NOMO-1 treated with dmso at 0.1 percent for 144 hours (cell line): ENCODE results near the gene USP10.
A peak's percentile ranks its signal among the peaks of the same experiment; 100 is the strongest.

Source experiments
- DNase-seq: peaks from one replicate; lab custom pipeline; 2025; ENCODE audit not compliant: unreplicated experiment; lab: John Stamatoyannopoulos, UW

The USP10 gene

DNA sequence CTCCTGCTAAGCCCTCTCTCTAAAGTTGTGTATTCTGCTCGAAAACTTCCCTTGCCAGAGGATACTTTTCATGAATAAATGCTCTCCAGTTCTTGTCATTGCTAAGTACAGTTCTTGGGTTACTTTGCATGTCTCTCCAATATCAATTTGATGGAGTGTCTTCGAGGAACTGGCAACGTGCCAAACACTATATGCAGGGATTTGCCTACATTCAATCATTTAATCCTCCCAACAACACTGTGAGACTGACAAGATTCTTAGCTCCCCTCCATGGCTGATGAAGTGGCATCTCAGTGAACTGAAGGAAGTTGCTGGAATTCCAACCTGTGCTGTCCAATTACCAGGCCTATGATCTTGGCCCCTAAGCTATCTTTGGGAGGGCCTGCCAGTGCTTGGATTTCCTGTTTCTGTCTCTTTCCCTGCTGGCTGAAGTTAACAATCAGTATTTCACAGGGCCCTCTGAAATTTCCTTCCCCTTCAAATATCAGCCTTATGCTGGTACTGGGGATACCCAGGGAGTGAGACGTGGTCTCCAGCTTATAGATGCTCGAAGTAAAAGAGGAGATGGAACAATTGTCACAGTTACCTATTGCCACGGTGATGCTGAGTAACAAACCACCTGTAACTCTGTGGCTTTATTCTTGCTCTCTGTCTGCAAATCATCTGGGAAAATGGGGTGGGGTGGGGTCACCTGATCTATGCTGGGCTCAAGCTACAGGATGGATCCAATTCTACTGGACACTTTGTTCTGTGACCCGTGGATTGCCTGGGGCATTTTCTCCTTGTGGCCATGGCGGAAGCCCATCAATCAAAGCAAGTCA, 100.6 kb downstream of the USP10 start:
- no peak for DNase-seq

DNA sequence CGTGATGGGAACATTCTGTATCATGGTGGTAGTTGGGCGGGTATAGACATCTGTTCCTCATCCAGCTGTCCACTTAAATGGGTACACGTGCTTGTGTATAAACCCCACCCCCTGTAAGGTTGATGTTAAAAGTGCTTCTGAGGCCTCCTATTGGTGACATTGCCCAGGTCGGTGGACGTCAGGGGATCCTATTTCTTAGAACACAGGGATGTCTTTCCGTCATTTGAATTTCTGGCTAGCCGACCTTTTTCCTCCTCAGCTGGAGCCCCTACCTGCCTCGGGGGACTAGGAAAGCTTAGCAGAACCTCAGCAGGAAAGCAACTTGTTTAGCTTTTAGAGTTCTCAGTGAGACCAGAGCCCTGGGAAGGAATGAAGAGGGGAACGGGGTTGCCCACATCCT, 103.3 kb downstream of the USP10 start:
- no peak for DNase-seq

DNA sequence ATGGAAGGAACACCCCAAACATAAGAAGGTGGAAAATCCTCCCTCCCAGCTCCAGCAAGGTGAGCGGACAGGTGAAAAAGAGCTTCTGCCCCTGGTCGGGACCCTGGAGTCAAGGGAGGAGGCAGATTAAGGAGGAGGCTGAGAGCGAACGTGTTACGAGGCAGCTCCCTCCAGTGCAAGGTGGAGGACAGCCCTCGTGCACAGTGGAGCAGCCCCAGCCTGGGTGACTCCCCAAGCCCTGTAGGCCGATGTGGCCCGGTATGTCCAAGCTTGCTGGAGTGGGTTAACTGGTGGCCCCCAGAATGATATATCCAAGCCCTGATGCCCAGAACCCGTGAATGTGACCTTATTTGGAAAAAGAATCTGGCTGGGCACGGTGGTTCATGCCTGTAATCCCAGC, 104.5 kb downstream of the USP10 start:
- DNase-seq = no peak

DNA sequence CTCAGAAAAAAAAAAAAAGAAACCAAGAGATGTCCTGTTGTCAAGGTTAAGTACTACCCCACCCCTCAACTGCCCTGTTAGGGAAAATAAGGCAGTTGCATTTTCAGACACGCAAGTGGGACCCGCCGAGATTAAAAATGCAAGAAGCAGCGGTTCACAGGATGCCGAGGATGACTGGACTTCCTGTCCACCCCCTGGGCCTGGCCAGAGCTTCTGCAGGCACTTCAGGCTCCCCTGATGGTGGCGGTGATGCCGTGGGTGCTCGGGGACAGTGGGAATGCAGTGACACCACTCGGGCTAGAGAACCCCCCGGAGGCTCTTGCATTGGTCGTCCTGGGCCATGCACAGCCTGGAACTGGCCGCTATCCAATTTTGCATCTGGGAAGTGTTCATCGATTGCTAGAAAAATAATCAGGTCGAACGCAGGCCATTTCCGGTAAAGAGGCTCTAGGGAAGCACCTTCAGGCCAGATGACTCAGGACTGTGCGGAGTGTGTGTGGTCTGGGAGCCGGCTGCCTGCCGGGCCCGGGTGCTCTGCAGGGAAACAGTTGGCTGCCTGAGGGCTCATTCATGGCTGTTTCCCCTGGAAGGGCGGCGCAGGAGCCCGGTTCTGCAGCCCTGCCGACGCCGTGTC, 106.6 kb downstream of the USP10 start:
- peak; percentile 95 for DNase-seq

DNA sequence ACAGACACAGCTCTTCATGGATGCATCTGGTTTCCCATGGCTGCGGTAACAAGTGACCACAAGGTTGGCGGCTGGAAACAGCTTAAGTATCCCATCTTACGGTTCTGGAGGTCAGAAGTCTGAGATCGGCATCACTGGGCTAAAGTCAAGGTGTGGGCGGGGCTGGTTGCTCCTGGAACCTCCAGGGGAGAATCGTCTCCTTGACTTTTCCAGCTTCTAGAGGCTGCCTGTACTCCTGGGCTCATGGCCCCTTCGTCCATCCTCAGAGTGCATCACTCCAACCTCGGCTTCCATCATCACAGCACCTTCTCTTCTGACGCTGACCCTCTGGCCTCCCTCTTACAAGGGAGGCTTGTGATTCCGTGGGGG, 107.1 kb downstream of the USP10 start:
- no peak for DNase-seq

DNA sequence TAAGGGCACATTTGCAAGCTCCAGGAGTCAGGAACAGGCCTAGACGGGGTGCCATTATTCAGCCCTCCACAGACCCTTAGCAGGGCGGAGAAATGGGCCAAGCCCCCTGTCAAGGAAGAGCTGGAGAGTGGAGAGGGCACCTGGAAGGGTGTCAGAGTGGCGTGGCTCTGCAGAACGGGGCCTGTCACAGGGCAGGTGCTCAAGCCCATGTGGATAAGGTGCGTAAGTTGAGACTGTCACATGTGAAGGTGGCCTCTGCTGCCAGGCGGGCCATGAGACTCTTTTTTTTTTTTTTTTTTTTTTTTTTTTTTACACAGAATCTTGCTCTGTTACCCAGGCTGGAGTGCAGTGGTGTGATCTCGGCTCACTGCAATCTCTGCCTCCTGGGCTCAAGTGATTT, 108.0 kb downstream of the USP10 start:
- no peak for DNase-seq

DNA sequence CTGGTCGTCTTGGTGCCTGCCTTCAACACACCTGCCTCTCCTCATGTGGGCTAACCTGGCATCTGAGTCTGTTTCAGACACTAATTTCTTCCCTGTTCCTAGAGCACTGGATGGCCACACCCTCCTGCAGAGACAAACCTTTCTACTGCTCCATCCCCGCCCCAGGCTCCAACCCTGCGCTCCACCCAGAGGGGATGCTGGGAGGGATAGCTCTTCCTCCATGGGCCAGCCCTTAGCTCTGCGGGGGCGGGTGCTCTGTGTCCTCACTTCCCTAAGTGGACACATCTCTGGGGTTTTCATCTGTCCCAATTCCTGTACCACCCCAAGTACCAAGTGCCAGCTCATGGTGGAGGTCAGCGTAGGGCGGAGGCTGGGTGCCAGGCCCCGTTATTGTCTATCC, 109.0 kb downstream of the USP10 start:
- DNase-seq = no peak

DNA sequence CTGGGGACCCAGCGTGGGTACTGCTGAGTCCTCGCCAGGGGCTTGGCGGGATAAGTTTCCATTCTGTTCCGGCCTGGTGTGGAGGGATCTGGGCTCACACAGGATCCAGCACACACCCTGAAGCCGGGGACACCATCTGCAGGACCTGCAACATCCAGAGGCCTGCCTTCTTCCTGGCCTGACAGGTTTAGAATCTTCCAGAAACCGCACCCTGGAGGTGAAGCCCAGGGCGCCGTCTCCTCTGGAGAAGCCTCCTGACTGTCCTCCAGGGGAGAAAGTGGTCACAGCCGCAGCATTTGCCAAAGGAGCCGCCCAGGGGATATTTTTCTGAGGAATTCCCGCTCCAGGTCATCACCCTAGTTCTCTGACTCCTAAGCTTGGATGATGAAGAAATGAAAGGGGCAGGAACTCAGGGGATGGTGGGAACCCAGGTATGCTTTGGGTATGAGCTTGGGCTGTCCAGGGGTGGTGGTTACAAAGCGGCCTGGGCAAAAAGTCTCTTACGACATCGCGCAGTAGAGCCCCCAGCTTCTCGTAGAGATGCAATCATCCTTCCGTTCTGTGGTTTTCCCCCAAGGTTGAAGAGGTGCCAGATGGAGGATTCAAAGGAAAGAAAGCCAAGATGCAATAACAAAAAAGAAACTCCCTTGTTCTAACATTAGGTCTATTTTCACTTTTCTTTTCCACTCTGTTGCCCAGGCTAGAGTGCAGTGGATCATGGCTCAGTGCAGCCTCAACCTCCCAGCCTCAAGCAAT, 110.9 kb downstream of the USP10 start:
- peak; percentile 92 for DNase-seq

DNA sequence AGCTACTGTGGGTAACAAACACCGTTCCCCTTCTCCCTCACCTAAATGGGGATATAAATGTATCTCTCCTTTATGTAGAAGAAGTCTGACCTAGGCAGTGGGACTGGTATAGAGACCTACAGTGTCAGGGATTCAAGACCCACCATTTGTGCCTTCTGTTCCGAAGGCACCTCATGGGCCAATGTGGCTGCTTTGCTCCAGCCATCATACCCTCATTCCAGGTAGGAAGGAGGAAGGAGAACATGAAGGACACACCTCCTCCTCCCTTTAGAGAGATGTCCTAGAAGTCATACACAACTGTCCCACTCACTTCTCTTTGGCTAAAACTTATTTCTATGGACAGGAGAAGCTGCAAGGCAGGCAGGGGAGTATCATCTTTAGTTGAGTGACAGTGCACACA, 111.7 kb downstream of the USP10 start:
- DNase-seq = no peak

DNA sequence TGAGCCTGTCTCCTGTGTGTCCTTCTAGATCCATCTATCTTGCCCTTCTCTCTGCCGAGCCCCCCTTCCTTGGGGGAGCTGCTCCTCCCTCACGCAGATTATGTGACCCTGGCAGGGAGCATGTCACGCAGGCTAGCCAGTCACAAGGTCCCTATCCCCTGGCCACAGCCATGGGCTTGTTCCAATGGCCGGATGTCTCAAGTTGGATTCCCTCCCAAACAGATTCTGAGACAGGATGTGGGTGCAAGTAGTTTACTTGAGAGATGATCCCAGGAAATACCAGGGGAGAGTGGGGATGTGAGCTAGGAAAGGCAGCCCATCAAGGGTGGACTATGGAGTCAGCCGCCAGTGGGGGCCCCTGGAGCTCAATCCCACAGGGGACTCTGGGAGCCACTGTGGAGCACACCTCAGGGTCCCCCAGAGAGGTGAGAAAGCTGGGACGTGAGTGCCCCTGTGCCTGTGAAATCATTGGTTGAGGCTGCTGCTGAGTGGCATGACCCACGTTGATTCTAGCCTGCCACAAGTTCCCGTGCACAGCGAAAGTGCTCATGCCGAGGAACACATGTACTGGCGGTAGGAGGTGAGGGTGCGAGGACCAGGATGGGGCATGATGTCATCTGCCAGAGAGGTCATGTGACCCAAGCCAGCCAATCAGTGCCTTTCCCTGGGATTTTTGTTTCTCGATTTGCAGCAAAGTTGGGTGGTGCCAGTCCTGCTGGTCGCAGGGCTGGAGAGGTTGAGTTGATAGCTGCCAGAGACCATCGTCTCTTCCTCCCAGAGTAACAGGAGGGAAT, 113.5 kb downstream of the USP10 start:
- DNase-seq = no peak

DNA sequence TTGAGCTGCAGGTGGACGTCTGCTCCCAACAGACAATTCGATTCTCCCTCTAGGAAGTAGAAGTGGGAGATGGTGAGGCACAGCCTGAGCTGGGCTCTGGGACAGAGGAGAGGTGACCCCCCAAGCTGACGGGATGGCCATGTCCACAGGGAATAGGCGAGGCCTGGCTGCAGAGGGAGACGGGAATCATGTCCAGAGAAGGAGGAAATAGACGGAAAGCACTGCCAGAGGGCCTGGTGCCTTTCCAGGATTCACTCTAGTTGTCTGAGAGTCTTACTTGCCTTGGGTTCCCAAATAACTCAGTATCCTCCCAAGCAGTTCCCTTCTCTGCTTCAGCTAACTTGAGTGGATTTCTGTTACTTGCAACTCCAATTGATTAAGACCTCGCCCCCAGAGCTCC, 115.7 kb downstream of the USP10 start:
- no peak for DNase-seq

DNA sequence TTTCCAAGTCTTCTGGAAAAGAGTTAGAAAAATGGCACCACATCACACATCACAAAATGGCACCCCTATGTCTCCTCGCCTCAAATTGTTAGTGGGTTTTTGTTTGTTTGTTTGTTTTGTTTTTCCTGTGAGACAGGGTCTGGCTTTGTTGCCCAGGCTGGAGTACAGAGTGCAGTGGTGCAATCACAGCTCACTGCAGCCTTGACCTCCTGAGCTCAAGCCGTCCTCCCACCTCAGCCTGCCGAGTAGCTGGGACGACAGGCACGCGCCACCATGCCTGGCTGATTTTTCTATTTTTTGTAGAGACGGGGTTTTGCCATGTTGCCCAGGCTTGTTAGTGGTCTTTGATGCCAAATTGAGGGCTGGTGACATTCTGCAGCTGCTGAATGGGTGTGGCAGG, 116.2 kb downstream of the USP10 start:
- DNase-seq = no peak

DNA sequence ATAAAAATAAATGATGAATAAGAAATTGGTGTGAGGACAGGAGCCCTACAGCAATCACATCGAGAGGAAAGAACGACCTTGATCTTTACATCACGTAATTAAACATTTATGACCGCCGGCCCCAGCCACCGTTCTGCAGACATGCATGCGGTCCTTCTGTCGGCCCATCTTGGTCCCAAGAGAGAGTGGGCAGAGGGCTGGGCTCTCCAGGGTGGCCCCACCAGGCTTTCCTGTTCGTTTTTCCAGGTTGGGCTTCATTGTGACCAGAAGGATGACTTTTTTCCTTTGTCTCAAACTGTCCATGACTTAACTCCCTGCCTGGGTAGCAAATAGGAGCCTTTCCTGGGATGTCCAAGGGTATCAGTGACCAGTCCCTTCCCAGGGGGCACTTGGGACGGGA, 116.7 kb downstream of the USP10 start:
- DNase-seq = no peak

DNA sequence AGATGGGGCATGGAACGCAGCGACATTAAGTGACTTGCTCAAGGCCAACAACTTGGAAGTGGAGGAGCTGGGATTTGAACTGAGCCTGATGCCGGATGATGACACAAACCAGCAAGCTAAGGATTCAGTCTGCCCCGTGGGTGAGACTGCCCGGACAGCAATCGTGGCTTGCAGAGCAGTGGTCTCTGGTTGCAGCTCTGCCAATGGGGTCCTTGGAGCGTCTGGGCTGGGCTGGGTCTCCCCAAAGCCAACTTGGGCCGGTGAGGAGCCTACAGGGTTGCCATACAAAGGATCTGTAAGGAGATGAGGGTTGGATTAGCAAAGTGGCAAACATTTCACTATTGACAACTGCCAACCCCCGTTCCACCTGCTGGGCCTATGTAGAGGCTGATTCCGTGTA, 117.4 kb downstream of the USP10 start:
- no peak for DNase-seq

DNA sequence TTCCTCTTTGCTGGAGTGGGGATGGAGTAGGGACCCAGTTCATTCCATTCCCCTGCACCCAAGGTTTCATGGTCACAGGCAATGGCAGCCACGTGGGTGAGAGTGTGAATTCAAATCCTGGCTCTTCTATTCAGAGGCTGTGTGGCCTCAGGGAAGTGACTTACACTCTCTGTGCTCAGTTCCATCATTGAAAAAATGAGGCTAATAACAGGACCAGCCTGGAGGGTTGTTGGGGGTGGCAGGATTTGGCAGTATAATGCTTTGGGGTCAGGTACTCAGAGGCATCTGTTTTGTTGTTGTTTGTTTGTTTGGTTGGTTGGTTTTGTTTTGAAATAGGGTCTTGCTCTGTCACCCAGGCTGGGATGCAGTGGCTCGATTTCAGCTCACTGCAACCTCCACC, 117.8 kb downstream of the USP10 start:
- DNase-seq = no peak

DNA sequence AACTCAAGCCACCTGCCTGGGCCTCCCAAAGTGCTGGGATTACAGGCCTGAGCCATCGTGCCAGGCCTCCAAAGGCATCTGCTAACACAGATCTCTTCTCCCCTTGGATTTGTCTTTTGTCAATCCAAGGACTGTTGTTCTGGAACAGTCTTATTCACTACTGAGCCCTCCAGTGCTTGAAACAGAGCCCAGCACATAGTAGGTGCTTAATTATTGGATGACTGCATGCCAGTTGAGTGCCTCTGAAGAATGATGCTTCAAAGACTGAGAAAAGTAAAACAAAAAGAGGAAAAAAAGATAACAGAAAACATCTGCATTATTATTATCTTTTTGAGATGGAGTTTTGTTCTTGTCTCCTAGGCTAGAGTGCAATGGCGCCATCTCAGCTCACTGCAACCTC, 118.3 kb downstream of the USP10 start:
- DNase-seq = no peak

DNA sequence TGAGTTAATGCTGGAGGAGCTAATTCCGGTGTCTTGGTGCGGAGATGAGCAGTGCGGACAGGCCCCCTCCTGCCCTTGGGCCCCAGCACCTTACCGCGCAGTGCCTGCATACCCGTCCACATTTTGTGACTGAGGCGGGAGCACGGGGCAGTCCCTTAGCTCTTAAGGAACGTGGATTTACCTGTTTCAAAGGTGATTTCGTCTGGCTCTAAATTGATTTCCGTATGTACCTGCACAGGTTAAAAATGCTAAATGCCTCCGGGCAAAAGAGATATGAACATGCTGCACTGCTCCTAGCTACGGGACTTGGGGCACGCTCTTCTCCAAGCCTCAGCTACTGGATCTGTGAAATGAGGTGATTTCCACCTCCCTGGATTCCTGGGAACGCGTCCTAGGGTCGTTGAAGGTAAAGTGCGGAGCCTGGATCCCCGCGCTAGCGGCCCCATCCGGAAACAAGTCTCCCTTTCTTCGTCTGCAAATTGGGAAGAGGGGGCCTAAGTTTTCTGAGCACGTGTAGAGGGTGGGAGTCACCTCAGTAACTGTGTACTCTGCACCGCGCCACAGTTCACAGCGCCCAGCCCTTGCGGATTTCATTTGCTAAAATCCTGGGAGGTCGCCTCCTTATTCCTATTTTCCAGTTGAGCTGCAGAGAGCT, 119.3 kb downstream of the USP10 start:
- no peak for DNase-seq

DNA sequence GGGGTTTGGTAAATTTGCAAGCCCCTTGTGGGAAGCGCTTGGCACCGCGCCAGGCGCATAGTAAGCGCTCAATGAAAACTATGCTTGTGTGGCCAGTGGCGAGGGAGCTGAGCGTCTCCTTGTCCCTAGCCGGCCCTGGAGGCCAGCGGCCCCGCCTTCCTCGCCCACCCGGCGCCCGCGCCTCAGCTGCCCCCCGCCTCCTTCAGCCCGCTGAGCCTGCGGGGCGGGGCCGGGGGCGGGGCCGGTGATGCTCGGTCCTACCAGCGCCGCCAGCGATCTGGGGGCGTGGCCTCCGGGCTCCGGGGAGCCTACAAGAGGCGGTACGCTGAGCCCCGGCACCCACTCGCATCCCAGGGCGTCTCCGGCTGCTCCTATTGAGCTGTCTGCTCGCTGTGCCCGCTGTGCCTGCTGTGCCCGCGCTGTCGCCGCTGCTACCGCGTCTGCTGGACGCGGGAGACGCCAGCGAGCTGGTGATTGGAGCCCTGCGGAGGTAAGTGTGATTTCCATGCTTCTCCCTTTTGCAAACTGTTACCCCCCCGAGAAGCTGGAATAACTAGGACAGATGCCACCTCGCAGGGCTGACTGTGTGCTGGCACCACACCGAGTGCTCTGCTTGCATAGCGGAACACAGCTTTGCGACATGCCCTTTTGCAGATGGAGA, 120.0 kb downstream of the USP10 start, which contains the start of gene CRISPLD2:
TSS of gene CRISPLD2 (plus strand) at position 342 of the 661 bp plus-strand sequence. CDS start 18,511 bp downstream, outside the sequence.
- peak; percentile 77 for DNase-seq

DNA sequence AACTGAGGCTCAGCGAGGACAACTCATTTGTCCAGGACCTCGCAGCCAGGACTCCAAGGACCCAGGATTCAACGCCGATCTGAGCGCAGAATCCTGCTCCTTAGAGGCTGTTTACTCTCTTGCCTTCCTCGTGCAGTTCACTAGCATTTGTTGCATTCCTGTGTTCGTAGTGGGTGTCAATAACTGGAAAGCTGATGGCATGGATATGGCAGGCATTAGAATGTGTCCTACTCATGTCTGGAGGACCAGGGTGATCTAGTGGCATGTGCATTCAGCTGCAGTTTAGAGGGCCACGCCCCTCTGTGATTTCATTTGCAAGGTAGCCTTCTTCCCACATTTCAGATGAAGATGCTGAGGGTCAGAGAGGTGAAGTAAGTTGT, 120.5 kb downstream of the USP10 start:
- DNase-seq = no peak

DNA sequence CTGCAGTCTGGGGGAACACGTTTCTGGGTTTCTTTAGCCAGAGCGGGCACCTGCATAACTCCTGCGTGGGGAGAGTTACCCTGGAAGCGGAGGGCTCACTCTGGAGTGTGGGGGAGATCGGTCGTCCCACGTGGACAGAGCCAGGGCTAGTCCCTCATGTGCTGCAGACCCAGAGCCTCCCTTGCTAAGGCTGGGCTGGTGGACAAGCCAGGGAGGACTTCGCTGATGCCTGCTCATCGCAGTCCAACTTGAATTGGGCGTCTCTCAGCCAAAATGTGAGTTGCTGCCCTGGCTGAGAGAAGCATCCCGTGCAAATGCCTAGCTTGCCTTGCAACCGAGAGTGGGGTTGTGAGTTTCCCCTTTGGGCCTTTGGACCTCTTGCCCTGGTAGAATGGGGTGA, 121.0 kb downstream of the USP10 start:
- no peak for DNase-seq
